Progenitor cell of endocrine pancreas (in vitro differentiated cells): ENCODE measurements around the gene AGBL1. TPM values are rescaled to one million over a fixed set of nuclear protein-coding genes. Genes with fewer than 3 reads are reported as not detected.

Source experiments
- DNase-seq: peaks from one replicate; pipeline ENCODE4 v3.0.0; 2021; ENCODE audit warnings: low spot score; ENCODE audit not compliant: unreplicated experiment
- H3K27ac Mint-ChIP-seq: 2 replicates; pipeline ENCODE4 v1.8.0; 2021; ENCODE audit warnings: mild to moderate bottlenecking, moderate library complexity, mixed read lengths
- H3K27me3 Mint-ChIP-seq: 2 replicates; pipeline ENCODE4 v1.8.0; 2021; ENCODE audit warnings: mixed read lengths
- H3K36me3 Mint-ChIP-seq: 2 replicates; pipeline ENCODE4 v1.8.0; 2022; ENCODE audit warnings: mixed read lengths; ENCODE audit not compliant: insufficient read depth
- H3K4me1 Mint-ChIP-seq: 2 replicates; pipeline ENCODE4 v1.8.0; 2021; ENCODE audit warnings: low read depth, mixed read lengths
- H3K4me3 Mint-ChIP-seq: 2 replicates; pipeline ENCODE4 v1.8.0; 2021; ENCODE audit warnings: low read depth, mild to moderate bottlenecking, moderate library complexity, mixed read lengths
- H3K9me3 Mint-ChIP-seq: 2 replicates; pipeline ENCODE4 v1.8.0; 2021; ENCODE audit warnings: low read depth, mixed read lengths
- CTCF ChIP-seq: fragments of 200-600 bp; sonication (generic); IDR thresholded peaks from one replicate; pipeline ENCODE4 v1.5.0; 2021; ENCODE audit warnings: antibody characterized with exemption, mild to moderate bottlenecking; ENCODE audit not compliant: unreplicated experiment
- total RNA-seq: library from RNA; stranded (reverse); gene quantifications from 2 replicates; pipeline ENCODE4 v1.2.1, GENCODE V29; 2021

The AGBL1 gene
- total RNA-seq, 1 donor from 2014 or later = not detected

DNA sequence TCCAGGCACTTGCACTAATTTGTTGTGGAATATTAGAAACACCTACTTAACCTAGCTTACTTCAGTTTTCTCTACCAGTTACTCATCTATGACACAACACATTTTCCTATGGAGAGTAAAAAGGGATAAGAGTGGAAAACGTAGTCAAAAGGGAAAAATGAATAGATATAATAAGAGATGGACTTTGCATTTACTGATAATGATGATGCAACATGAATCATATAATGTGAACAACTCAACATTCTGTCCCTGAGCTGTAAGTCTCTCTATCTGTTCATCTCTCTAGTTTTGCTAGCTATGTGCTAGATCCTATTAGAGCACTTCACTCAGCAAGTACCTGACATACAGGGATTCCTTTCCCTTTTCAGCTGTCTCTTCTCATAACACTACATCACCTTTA is 627.1 kb downstream of the AGBL1 start:
- H3K4me3 Mint-ChIP-seq = no peak overlapping the region
- H3K27ac Mint-ChIP-seq = no peak overlapping the region
- H3K9me3 Mint-ChIP-seq = no peaks in the 10 kb centered on the region
- no peaks in the 10 kb centered on the region for H3K4me1 Mint-ChIP-seq
- no peak for TF ChIP-seq CTCF
- DNase-seq = no peak
- no peaks in the 10 kb centered on the region for H3K27me3 Mint-ChIP-seq
- no peaks in the 10 kb centered on the region for H3K36me3 Mint-ChIP-seq

GRCh38 chr15:86711476-86711875 is 631.8 kb downstream of the AGBL1 start:
- H3K4me1 Mint-ChIP-seq = no peaks in the 10 kb centered on the region
- no peak for DNase-seq
- H3K36me3 Mint-ChIP-seq = no peaks in the 10 kb centered on the region
- no peak for TF ChIP-seq CTCF
- no peaks in the 10 kb centered on the region for H3K9me3 Mint-ChIP-seq
- no peaks in the 10 kb centered on the region for H3K27me3 Mint-ChIP-seq
- no peak overlapping the region for H3K4me3 Mint-ChIP-seq
- no peak overlapping the region for H3K27ac Mint-ChIP-seq

- TF ChIP-seq CTCF = no peak
- Mint-ChIP-seq H3K27me3 (no peaks in the 10 kb centered on the region), H3K4me3 (no peak overlapping the region), H3K4me1 (no peaks in the 10 kb centered on the region), H3K9me3 (no peaks in the 10 kb centered on the region), H3K27ac (no peak overlapping the region), H3K36me3 (no peaks in the 10 kb centered on the region)
- no peak for DNase-seq
Measured at GRCh38 chr15:86714241-86714640, 634.6 kb downstream of the AGBL1 start.

DNA sequence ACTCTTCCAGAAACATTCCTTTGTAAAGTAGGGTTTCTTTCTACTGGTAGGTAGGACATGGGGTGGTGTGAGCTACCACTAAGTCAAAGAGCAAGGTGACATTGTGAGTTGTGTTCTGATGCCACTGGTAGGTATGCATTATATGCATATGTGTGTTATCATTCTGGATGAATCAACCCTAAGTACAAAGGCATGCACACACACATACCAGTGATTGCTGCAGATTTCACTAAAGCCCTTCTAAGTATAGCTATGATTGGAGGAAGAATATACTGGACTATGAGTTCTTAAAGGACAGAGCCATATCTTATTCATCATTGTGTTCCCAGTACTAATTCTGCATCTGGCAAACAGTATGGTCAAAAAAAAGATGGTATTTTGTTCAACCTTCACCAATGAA is 646.0 kb downstream of the AGBL1 start:
- no peaks in the 10 kb centered on the region for H3K4me1 Mint-ChIP-seq
- H3K36me3 Mint-ChIP-seq = no peaks in the 10 kb centered on the region
- no peak for DNase-seq
- no peaks in the 10 kb centered on the region for H3K9me3 Mint-ChIP-seq
- no peak overlapping the region for H3K27ac Mint-ChIP-seq
- no peak overlapping the region for H3K4me3 Mint-ChIP-seq
- H3K27me3 Mint-ChIP-seq = no peaks in the 10 kb centered on the region
- TF ChIP-seq CTCF = no peak

DNA sequence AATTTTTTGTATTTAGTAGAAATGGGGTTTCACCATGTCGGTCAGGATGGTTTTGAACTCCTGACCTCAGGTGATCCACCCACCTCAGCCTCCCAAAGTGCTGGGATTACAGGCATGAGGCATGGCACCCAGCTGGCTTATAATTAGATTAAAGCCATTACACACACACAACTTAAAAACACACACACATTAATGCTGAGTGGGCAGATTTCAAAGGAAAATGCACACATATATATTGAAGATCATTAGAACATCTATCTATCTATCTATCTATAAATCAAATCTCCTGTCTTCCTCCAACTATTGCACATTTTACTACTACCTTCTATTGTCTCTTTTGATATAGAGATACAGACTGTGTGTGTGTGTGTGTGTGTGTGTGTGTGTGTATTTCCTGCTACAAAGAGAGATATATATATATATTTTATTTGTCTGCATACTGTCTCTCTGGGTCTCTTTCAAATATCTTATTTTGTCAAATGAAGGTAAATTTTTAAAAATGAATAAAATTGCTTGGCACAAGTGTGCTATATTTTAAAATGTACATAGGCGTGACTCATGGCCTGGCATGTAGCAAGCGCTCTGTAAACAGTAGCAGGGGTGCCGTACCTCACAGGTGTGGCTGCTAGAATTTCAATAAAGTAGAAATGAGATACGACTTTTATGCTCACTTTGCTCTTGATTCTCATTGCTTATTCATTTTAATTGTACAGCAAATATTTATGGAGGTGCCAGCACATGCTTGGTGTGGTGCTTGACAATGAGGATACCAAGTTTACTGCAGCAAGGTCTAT is 655.8 kb downstream of the AGBL1 start:
- no peaks in the 10 kb centered on the region for H3K36me3 Mint-ChIP-seq
- H3K4me3 Mint-ChIP-seq = no peak overlapping the region
- H3K4me1 Mint-ChIP-seq = no peaks in the 10 kb centered on the region
- DNase-seq = no peak
- TF ChIP-seq CTCF = no peak
- no peaks in the 10 kb centered on the region for H3K27me3 Mint-ChIP-seq
- H3K27ac Mint-ChIP-seq = no peak overlapping the region
- peaks cover 8% of the 10 kb centered on the region for H3K9me3 Mint-ChIP-seq
